Measurements from ENCODE around the gene LY86. TPM values are rescaled to one million over a fixed set of nuclear protein-coding genes. Genes with fewer than 3 reads are reported as not detected.

Gene LY86
- total and polyA plus RNA-seq, 2 of the 13 experiments (the other 11 are each of a cell fraction or from before 2014, with no cell fraction given): not detected

- WGBS (ENCODE audit: low lambda C conversion rate): 67% methylated on average over 4 of the region's 4 CpGs
- H3K4me2 ChIP-seq (ENCODE audit: low read depth, low read length): no peak overlapping the region
- H3K4me1 ChIP-seq (ENCODE audit: insufficient read depth, low read length): no peaks in the 10 kb centered on the region
- no peaks in the 10 kb centered on the region for H3K79me2 ChIP-seq (ENCODE audit: insufficient read depth, low read length)
- TF ChIP-seq FOXO1 (CRISPR knock-in tag; IDR thresholded peaks at IDR 0.05) (no peak), MATR3 (CRISPR knock-in tag; IDR thresholded peaks at IDR 0.05) (no peak), GZF1 (CRISPR knock-in tag; IDR thresholded peaks at IDR 0.05) (no peak), E2F2 (CRISPR knock-in tag; IDR thresholded peaks at IDR 0.05; ENCODE audit: borderline replicate concordance) (no peak), SALL1 (CRISPR knock-in tag; IDR thresholded peaks at IDR 0.05) (no peak), GPBP1L1 (CRISPR knock-in tag; IDR thresholded peaks at IDR 0.05) (no peak), ZNF570 (CRISPR knock-in tag; IDR thresholded peaks at IDR 0.05; ENCODE audit: borderline replicate concordance) (no peak), SPEN (CRISPR knock-in tag; IDR thresholded peaks at IDR 0.05; ENCODE audit: low read depth) (no peak), KLF15 (CRISPR knock-in tag; IDR thresholded peaks at IDR 0.05; ENCODE audit: borderline replicate concordance) (no peak), CBFB (CRISPR knock-in tag; IDR thresholded peaks at IDR 0.05) (no peak), ZNF33A (CRISPR knock-in tag; IDR thresholded peaks at IDR 0.05; ENCODE audit: borderline replicate concordance) (no peak), ETV6 (CRISPR knock-in tag; conservative IDR thresholded peaks at IDR 0.05) (no peak), TARDBP (CRISPR knock-in tag; IDR thresholded peaks at IDR 0.05) (no peak)
- in situ Hi-C loops (cut with HindIII; ENCODE audit: extremely low pct_ligation_motif_present, low pct_unique_long_range_greater_than_20kb) (no loop called here), intact Hi-C loops (cut with micrococcal nuclease; ENCODE audit: unreplicated experiment) (no loop called here)
- no peak overlapping the region for H3K27ac ChIP-seq (ENCODE audit: extremely low read length, insufficient read depth, low read length)
- H3K4me3 ChIP-seq (replicated peaks in 1 of 3; ENCODE audit: insufficient read depth in 1 of 3, low read depth in 2 of 3, low read length in 3 of 3): no peak overlapping the region
- ChIA-PET CTCF (ENCODE audit: low intra/inter-chr PET ratio, low total read pairs) (no interaction called here), POLR2A (no interaction called here)
- no peaks in the 10 kb centered on the region for H4K20me1 ChIP-seq (ENCODE audit: insufficient read depth, low read length)
- no peak overlapping the region for H3K9ac ChIP-seq (ENCODE audit: insufficient read depth, low read depth, low read length)
- no peak for FAIRE-seq
- H3K9me3 ChIP-seq (ENCODE audit: low read length): no peaks in the 10 kb centered on the region
- peaks cover 0 to 19% of the 10 kb centered on the region in 2 experiments; a peak in 3 of 5 replicates for H3K27me3 ChIP-seq (ENCODE audit: control insufficient read depth in 1 of 2, insufficient read depth in 2 of 2, low read length in 2 of 2)
- no peak for DNase-seq (ENCODE audit: low spot score)
- no TSS peak for BruUV-seq (replicated peaks)
- ATAC-seq: no peak
- H2AFZ ChIP-seq (ENCODE audit: low read length): no peak overlapping the region
- no peaks in the 10 kb centered on the region for H3K36me3 ChIP-seq (replicated peaks in 1 of 2; ENCODE audit: control insufficient read depth in 1 of 2, insufficient read depth in 2 of 2, low read length in 2 of 2)
Measured at GRCh38 chr6:6639572-6639971, 51.1 kb downstream of the LY86 start.
